Activated CD4-positive, alpha-beta T cell treated with anti-CD3 and anti-CD28 coated beads for 48 hours (primary cell): ENCODE results near the gene USP22.
"Not testable (repeated sequence)": the region's sequence is repeated elsewhere in the genome, so short reads cannot be mapped to it uniquely, and the experiment has no call there.

ENCODE experiments used
- DNase-seq: peaks from one replicate; pipeline ENCODE4 v3.0.0-alpha.2; 2020

Gene USP22

DNA sequence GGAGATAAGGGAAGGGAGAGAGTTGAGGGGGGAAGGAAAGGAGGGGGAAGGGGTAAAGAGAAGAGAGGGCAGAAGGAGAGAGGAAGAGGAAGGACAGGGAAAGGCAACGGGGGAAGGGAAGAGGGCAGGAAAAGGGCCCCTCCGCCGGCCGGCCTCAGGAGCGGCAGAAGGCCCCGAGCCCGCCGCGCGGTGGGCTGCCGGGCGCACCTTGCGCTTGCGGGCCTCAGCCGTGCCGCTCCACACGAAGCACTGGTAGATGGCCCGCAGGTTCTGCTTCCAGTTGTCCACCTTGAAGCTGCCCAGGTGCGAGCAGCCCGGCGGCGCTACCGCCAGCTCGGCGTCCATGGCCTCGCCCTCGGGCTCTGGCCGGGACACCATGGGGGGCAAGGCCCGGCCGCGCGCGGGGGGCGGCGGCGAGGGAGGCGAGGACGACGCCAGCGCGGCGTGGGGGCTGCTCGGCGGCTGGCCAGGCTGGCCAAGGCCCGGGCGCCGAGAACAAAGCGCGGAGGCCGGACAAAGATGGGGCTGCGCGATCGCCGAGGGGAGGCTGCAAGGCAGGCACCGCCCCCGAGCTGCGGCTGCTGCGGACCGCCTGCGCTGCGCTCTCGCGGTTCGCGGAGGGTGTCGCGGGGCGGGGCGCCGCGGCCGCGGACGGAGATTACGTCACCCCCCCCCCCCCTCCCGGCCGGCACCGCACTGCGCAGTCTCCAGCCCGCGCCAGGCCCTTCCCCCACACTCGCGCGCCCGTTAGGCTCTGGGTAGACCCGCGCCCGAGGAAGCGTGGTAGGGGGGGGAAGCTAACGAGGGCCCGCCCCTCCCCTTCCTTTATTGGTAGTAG lies at the start of gene USP22:
Gene USP22 (minus strand): TSS at position 554 of the 838 bp plus-strand sequence. CDS start 176 bp downstream, at position 378.
- peak; percentile 47 for DNase-seq

DNA sequence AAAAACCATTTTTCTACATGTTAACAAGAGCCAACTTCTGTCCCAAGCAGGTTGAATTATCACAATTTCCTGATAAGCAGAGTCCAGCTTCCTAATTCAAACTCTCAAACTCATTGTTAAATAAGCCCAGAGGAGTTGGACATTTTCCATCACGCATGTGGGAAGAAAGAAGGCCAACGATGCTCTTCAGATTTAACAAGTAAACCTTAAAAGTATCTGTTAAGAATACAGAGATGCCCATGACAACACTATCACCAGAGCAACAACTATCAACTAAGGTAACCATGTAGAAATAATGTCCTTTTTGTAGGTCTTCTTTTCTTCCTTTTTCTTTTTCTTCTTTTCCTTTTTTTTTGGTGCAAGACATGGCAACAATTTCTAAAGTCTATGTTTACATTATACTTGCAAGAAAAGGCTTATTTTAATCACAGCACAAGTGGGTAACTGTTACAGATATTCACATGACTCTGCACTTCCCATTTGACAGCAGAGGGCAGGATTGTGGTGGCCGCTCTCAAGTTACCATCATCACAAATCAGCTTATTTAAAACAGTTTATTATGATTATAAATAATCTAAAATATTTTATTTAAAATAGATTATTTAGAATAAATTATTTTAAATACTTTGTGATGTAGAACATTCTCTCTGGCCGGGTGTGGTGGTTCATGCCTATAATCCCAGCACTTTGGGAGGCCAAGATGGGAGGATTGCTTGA lies 48.2 kb upstream of the USP22 start:
- DNase-seq = no peak

DNA sequence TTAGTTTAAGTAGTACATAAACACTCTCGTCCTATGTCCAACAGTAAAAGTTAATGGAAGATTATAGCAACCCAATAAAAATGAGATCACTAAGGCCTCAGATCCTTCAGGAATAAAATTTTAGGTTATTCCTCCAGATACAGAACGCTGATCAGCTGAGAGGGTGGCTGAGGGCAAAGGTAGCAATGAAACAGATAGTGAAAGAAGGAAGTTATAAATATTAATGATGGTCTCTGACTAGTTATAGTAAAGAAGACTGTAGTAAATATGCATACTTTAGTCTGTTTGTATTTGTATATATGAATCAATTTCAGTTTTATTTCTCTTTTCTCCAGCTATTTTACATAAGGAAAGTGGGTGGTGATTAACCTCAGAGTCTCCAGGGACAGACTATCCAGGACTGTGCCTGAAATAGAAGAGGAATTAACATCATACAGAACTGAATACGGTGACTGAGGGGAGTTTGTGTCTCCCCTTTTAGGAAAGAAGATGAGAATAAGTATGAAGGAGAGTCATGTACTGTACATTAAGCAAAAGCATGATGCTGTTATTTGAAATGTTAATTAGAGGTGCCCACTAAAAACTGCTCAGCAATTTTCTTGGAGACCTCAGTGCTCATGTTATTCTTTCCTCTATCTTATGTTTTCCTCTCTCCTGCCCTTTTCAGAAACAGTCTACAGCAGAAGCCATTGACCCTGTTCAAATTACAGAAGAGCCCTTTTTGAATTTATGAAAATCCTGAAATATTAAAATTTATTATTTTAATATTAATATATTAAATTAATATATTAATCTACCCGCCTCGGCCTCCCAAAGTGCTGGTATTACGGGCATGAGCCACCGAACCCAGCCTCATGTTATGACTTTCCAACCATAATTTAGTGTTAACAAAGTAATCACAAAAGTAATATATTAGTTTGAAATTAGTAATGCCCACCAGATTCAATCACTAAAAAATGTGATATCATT lies 47.4 kb upstream of the USP22 start:
- DNase-seq = no peak

DNA sequence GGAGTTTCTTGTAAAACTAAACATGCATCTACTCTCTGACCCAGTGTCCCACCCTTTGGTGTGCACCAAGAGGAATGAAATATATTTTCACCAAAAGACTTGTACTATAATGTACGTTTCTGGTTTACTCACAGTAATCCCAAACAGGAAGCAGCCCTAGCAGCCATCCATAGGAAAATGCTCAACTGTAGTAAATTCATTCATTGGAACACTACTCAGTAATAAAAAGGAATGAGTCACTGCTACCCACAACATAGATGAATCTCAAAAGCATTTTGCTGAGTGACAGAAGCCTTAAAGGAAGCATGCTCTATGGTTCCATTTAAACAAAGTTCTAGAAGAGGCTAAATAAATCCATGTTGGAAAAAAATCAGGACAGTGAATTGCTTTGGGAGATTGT lies 46.3 kb upstream of the USP22 start:
- DNase-seq = no peak

DNA sequence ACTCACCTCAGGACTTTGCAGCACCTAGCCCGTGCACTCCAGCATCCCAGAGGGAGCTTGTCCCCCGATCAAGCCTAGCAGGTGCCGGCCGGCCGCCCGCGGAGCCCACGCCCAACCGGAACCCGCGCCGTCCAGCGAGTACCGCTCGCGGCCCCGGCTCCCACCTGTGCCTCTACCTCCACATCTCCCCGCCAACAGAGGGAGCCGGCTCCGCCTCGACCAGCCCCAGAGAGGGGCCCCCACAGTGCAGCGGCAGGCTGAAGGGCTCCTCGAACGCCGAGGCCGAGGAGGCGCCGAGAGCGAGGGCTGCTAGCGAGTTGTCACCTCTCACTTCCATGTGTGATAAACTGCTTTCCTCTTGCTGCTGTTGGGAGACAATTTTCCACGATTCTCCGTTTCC lies 42.9 kb upstream of the USP22 start:
- no peak for DNase-seq

DNA sequence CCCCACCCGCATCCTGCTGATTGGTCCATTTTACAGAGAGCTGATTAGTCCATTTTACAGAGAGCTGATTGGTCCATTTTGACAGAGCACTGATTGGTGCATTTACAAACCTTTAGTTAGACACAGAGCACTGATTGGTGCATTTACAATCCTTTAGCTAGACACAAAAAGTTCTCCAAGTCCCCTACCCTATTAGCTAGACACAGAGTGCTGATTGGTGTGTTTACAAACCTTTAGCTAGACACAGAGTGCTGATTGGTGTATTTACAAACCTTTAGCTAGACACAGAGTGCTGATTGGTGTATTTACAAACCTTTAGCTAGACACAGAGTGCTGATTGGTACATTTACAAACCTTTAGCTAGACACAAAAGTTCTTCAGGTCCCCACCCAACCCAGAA lies 42.5 kb upstream of the USP22 start:
- not testable (repeated sequence) for DNase-seq

DNA sequence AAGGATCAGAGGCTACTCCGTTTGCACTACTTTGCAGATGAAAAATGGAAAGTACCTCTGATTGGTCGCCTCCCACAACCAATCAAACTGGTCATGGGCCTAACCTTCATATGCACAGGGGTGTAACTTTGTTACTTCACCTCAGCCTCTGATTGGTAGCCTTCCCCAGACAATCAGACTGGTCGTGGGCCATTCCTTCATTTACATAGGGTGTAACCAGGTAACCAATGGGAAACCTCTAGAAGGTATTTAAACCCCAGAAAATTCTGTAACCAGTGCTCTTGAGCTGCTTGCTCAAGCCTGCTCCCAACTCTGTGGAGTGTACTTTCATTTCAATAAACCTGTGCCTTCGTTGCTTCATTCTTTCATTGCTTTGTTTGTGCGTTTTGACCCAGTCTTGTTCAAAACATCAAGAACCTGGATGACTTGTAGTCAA lies 39.2 kb upstream of the USP22 start:
- no peak for DNase-seq

DNA sequence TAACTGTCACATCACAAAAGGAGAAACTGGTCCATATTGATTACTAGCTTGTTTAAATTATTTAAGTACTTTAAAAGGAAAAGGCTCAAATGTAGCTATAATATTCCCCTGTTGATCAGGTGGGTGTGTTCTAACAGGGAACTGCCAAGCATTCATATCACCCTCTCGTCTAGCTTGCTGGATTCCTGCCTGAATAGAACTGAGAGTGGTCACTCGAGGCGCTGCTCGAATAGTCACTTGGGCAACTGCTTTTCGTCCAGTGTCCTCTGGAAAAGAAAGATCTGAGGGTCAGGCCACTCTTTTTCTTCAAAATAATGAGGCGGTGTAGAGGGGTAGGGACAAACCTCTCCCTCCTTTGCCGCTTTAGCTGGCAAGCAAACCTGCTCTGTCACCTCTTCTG lies 36.4 kb upstream of the USP22 start:
- DNase-seq = no peak

DNA sequence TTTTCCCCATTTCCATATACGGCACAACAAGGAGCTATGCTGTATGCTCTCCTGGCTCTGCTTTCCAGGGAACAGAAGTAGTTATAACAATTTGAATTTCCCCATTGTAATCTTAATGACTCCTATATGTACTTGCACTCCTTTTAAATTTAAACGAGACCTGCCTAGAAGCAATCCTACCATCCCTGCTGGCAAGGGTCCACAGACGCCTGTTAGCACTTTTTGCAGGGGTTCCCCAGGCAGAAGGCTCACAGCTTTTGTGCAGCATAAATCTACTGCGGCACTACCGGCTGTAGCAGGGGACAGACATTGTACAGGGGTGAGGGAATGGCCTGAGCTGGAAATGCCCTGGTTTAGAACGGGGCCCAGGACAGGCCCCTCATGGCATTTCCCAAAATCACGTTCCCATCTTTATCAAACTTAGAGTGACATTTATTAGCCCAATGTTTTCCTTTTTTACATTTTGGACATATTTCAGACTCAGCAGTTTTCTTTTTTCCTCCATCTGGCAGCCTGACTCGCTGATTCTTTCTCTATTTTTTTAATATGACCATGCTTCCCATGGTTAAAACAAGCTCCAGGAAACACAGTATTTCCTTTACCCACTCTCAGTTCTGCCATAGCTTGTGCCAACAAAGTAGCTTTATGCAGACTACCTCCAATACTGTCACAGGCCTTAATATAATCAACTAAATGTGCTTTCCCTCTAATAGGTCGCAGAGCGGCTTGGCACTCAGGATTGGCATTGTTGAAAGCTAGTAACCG lies 35.4 kb upstream of the USP22 start:
- no peak for DNase-seq

DNA sequence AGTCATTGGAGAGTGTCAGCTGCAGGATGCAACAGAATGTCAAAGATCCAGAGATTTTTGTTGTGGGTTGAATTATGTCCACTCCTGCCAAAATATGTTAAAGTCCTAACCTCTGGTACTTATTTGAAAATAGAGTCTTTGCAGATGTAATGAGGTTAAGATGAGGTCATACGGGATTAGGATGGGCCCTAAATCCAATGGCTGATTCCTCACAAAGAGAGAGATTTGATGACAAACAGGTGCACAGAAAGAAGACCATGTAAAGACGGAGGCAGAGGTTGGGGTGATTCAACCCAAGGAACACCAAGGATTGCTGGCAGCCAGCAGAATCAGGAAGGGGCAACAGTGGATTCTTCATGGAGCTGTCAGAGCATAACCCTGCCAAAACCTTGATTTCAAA lies 34.5 kb upstream of the USP22 start:
- DNase-seq = no peak

DNA sequence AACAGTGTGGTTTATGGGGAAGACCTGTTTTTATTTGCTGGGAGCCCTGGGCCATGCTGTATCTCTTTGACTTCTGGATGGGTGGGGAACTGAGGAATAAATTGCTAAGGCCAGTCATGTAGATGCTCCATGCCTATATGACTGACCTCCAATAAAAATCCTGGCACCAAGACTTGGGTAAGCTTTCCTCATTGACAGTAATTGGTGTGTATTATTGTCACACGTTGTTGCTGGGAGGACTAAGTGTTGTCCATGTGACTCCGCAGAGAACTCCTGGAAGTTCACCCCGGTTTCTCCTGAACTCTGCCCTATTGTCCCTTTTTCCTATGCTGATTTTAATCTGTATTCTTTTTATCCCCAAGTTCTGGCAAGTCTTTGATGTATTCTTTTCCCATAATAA lies 33.4 kb upstream of the USP22 start:
- no peak for DNase-seq

DNA sequence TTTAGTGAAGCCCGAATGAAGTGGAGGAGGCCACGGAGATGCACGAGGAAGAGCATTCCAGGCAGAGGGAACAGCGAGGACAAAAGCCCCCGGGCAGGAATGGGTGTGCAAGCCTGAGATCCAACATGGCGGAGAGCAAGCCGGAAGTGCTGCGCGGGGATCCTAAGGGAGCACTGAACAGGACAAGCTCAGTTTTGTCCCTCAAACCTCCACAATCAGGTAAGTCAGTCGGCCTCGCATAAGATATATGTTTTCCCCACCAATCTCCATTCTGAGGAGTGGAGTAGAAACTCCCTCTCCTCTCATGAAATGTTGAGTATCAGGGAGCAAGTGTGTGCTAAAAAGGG lies 32.9 kb upstream of the USP22 start:
- DNase-seq = no peak

DNA sequence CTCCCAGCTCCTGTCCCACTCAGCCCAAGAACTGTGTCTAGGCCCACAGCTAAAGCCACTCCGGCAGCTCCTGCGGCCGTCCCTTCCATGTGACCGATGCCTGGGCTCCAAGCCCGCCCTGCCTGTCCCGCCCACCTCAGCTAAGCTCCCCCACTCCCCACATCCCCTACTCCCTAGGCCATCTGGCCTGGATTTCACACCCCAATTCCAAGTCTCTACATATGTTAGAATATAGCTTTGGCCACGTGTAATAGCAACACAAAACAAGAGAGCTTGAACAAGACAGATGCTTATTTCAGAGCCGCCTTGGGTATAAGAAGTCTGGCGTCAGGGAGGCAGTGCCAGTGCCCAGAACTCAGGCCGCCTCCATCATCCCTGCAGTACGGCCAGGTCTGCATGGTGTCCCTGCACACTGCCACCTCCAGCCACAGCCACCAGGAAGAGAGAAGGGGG lies 30.0 kb upstream of the USP22 start:
- DNase-seq = no peak

DNA sequence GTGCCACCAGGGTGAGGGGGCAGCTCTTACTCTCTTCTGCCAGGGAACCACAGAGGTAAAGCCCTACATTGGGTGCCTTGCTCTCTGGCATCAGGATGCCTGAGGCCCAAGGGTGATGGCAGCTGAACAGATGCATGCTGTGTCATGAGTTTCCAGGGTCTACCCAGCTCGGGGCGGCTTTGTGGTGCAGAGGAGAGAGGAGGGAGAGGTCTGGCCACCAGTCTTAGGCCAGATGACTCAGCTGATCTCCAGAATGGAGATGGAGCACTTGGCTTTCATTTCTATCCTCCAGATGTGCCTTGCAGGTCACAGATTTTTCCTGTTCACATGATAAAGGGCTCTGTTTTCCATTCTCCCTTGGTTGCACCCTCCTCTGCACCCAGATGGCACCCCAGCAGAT lies 23.6 kb upstream of the USP22 start:
- DNase-seq = no peak

DNA sequence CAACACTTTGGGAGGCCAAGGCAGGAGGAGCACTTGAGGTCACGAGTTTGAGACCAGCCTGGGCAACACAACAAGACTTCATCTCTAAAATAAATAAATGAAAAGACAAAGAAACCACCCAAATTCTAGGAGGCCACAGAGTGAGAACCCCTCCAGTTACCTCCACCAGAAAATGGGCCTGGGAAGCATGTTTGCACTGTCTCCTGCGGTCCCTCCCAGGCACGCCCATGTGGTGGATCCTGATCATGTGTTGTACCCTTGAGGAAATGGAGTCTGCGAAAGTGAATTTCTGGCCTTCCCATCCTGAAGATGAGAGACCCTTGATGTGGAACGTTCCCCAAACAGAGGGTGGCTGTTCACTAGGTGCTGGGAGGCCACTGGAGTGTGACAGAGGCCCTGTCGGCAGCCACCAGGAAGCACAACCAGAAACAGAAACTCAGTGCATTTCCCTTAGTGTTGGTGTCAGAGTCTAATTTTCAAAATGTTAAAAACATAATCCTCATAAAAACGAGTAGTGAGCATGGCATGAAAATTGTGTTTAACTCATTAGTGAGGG lies 19.2 kb upstream of the USP22 start:
- no peak for DNase-seq

DNA sequence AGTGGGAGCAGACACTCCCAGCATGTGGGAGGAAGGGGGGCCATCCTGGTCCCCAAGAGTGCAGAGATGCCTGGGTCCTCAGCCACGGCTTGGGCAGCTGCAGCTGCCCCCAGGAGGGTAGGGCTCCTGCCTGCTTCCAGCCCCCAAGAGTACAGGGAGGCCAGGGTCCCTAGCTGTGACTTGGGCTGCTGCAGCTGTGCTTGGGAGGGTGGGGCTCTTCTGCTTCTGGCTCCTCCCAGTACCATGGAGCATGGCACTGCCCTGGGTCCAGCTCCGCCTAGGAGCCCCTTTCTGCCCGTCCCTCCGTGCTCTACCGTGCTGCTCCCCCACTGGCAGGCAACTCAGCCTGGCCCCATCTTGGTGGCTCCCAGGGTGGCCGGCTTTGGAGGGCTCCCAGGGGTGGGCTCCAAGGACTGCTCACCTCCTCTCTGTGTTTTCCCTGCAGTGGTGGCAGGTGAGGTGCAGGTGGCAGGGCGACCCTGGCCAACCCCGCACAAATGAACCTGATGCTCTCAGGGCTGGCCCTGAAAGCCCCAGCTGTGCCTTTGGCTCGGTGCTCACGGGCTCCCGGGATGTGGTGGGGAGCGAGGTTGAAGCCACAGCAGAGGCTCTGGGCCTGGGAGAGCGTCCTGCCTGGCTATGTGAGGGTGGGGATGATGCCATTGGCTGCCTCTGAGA lies 18.5 kb upstream of the USP22 start:
- DNase-seq = no peak

DNA sequence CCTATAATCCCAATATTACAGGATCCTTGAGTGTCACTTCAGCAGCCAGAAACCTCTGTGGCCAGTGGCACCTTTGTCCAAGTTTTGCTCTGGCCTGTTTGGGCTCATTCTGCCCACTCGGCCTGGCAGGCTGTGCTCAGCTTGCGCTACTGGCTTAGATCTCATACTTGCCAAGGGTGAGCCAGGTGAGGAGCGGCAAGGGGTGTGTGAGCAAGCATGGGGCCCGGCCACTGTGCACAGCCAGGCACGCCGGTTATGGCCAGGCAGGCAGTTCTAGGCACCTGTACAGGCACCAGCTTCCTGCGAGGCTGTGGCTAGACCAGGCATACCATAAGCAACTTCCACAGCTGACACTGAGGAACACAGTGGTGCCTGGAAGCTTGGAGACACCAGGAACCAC lies 16.9 kb upstream of the USP22 start:
- no peak for DNase-seq

DNA sequence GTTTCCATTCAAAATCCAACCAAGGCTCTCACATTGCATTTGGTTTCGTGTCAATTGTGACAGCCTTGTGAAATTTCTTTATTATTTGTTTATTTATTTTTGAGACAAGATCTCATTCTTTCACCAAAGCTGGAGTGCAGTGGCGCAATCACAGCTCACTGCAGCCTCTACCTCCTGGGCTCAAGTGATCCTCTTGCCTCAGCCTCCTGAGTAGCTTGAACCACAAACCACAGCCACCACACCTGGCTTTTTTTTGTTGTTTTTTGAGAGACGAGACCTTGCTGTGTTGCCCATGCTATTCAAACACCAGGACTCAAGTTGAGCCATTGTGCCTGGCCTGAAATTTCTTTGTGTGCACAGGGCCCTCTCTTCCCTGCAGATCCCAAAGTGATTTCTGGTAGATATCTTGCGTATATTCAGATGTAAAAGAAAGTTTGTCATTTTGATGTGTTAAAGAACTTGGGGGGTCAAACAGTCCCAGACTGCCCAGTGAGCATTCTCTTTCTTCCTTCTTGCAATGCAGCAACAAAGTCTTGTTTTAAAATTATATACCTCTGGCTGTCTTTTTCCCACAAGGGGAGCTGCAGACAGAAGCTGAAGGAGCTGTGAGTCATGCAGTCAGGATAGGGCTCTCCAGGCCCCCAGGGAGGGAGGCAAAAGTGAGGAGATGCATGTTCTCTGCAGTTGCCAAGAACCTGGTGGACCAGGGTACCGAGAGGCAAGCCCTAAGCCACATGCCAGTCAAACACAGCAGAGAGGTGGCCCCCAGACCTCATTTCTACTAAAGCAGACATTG lies 15.5 kb upstream of the USP22 start:
- no peak for DNase-seq

DNA sequence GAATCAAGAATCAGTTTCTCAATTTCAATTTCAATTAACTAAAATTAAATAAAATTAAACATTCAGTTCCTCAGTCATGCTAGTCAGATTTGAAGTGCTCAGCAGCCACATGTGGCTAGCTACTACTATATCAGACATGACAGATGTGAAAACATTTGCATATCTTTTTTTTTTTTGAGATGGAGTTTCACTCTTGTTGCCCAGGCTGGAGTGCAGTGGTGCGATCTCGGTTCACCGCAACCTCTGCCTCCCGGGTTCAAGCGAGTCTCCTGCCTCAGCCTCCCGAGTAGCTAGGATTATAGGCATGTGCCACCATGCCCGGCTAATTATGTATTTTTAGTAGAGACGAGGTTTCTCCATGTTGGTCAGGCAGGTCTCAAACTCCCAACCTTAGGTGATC lies 10.2 kb upstream of the USP22 start:
- not testable (repeated sequence) for DNase-seq

DNA sequence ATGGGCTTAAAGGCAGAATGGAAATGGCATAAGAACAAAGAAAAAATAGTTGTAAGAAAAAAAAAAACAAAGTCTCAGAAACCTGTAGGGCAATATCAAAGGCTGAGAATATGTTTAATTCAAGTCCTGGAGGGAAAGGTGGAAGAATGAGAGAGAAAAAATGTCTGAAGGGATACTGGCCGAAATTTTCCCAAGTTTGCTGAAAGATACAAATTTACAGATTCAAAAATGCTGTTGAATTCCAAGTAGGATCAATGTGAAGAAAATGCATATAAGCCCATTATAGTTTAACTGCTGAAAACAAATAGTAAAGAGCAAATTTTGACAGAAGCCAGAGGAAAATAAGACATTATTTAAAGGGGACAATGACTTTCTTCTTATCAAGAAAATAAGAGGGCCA lies 6.6 kb upstream of the USP22 start:
- no peak for DNase-seq

DNA sequence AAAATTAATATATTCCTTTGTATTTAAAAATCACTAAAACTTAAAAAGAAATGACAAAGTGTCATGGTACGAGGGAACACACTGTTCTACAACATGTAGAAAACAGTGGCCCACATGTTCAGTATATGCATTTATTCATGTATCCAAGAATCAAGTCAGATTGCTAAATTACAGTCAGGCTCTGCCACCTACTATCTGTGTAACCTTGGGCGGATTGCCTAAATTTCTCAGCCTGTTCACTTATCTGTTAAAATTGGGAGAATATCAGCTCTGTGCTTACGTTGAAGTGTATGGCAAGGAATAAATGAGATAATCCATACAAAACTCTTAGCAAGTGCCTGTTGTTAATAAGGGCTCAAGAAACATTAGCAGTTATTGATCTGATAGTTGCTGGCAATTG lies 3.4 kb upstream of the USP22 start:
- DNase-seq = no peak
